DMS53 treated with DMSO at 0.1 percent for 48 hours (cell line): ENCODE measurements around the gene MB21D2.

Experiments
- DNase-seq: peaks from one replicate; lab custom pipeline; 2025; ENCODE audit not compliant: unreplicated experiment; lab: John Stamatoyannopoulos, UW

The MB21D2 gene

DNA sequence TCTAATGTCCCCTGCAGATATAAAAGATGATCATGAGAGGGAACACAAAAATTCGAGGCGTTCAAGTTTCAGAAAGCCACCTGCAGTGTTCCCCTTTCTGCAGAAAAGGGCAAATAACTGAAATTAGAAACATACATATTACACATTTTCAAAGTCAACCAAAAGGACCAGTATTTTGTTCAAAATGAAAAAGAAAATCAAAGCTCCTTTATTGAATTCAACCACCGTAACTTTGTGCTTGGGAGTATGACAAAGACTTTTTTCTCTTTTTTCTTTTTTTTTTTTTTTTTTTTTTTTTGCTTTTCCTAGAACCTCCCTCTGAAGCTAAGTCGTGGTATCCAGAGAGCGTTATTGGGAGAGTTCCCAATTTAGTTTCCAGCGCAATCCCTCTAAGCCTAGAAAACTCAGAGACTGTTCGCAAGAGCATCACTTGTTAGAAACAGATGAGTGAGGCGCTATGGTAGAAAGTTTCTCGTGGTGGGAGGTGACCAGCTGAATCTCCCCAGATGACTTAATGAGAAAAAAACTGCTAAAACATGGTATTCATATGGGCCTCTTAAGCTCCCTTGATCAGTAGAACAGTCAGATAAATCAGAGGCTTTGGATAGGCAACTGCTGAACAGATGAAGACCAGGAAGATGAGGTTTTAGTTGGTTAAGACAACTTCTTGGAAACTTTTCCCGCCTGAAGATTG lies 77.4 kb downstream of the MB21D2 start:
- DNase-seq, result no peak

- no peak for DNase-seq
These were observed 81.5 kb downstream of the MB21D2 start for GRCh38 chr3:192835818-192836815.

GRCh38 chr3:192834428-192834827 lies 83.2 kb downstream of the MB21D2 start:
- no peak for DNase-seq

- DNase-seq, result no peak
These were observed 84.3 kb downstream of the MB21D2 start for GRCh38 chr3:192833177-192833890.

- DNase-seq, result no peak
These were observed 85.8 kb downstream of the MB21D2 start for GRCh38 chr3:192831801-192832347.

DNA sequence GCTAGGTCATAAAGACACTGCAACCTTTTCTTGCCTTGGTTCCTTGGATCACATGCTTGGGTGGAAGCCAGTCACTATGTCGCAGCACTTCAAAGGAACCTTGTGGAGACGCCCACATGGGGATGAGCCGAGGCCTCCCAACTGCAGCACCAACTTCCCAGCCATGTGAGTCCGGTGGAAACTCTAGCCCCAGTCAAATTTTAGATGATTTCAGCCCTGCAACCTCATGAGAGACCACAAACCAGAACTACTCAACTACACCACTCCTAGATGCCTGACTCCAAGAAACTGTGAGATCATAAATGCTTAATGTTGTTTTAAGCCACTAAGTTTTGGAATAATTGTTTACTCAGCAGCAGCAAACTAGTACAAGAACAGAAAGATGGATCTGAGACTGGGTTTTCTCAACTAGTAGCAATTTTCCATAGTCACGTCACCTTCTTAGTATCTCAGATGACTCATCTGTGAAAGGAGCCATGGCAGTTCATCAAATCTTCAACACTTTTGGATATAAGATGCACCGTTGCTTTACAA lies 86.5 kb downstream of the MB21D2 start:
- no peak for DNase-seq

DNA sequence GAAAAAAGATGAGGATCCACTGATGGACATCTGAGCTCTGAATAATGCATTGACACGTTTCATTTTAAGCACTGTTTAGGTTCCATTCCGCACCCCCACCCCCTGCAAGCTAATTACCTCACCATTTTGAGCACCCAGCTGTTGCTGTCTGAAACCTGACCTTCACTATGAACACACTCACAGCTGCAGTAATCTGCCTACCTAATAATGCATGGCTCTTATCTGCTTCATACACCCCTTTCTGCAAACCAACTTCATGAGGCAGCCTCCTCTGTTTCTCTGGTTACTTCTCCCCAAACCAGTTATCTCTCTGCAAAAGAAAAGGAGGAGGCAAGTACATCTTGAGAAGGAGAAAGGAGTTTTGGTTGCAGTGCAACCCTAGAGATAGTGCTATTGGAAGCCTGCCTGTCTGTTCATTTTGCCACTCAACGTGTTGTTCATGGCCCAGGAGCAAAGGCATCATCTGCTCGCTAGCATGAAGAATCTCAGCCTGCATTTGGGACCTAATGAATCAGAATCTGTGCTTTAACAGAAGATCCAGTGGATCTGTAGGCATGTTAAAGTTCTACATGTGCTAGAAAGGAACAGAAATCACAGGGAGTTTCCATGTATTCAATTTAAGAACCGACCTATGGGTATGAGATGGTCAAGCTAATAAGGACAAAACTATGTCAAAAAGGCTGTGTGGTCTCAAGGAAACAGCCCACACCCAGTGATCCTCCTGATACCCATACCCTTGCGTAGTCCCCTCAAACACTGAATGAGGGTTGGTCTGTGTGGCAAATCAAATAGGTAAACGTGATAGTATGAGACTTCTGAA lies 87.2 kb downstream of the MB21D2 start:
- no peak for DNase-seq

DNA sequence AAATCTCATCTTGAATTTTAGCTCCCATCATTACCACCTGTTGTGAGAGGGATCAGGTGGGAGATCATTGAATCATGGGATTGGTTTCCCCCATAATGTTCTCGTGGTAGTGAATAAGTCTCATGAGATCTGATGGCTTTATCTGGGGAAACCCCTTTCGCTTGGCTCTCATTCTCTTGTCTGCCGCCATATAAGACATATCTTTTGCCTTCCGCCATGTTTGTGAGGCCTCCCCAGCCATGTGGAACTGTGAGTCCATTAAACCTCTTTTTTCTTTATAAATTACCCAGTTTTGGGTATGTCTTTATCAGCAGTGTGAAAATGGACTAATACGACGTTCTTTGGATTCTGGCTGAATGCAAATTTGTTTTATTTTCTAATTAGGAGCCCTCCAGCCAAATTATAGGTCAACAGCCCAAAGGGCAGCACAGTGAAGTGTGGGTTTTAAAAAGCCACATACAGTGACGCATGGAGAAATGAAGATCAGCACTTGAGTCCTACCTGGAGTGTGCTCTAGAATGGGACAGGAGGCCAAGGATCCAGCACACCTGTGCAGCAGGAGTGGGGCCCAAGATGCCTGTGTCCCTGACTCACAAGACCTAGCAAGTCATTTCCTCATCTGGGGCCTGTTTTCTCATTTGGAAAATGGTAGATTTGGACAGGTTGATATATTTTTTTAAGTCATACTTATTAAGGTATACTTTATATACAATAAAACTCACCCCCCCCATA lies 89.6 kb downstream of the MB21D2 start:
- DNase-seq, result no peak

GRCh38 chr3:192827208-192827607 lies 90.4 kb downstream of the MB21D2 start:
- no peak for DNase-seq

DNA sequence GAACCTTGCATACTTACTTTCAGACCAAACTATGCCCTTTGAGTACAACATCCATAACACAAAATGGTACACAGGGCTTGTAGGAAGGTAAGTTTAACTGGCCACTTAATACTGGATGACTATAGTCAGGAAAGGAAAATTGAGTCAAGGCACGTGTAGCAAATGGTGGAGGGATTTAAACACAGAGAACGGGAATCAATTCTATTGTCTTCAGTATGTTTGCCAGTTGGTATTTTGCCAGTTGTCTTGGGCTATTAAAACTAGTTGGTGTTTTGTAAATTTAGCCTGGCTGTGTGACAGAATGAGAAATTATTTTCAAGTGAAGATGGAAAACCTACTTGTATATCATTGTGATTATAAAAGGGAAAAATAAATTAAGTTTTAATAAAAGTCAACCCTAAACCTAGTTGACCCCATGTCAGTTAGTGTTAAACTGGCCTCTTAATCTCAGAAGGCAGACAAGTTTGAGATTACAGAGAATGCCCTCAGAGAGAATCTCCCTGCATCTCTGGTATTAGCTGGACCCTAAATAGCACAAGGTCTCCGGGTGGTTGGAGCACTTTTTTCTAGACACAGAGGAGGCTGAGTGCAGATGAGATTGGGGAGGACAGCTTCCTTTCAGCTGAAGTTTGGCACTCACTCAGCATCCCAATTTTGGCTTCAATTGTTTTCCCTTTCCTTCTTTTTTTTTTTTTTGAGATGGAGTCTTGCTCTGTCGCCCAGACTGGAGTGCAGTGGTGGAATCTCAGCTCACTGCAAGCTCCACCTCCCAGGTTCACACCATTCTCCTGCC lies 91.2 kb downstream of the MB21D2 start:
- DNase-seq, result no peak

GRCh38 chr3:192825657-192826200 lies 91.9 kb downstream of the MB21D2 start:
- peak; percentile 88 for DNase-seq

GRCh38 chr3:192825216-192825615 lies 92.4 kb downstream of the MB21D2 start:
- no peak for DNase-seq

DNA sequence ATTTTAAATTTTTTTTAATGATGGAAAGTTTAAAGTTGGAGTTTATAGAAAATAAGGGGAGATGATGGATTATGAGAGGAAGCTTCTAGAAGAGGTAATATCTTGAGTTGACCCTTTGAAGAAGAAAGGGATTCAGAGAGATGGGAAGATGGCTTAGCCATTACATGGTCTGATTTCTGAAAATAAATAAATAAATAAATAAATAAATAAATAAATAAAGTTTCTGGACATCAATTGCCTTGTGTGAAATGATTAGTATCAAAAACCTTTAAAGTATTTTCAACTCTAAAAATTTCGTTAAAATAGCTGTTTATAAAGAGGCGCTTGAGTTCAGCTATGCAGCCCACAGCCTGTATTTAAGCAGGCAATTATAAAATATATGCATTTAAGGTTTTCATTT lies 93.3 kb downstream of the MB21D2 start:
- no peak for DNase-seq

GRCh38 chr3:192821161-192821560 lies 96.5 kb downstream of the MB21D2 start:
- no peak for DNase-seq

DNA sequence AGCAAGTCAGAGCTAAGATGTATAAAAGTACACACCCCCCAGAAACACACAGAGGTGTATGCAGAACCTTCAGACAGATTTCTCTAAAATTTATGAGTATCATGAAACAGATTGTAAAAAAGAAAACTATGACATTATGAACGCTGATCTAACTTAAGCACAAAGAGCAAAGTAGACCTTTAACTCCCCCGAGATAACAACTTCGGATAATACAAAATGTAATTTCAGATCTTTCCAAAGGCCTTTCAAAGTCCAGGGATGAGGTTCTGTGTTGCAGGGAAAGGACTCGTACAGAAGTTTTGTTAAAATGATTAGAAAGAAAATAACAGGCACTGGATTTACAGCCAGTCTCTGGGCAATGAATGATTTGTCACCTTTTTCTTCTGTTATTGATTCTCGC lies 97.5 kb downstream of the MB21D2 start:
- no peak for DNase-seq

- DNase-seq, result no peak
These were observed 98.6 kb downstream of the MB21D2 start for GRCh38 chr3:192819001-192819569.

GRCh38 chr3:192818126-192818525 lies 99.5 kb downstream of the MB21D2 start:
- DNase-seq, result no peak

- DNase-seq, result no peak
These were observed 100.2 kb downstream of the MB21D2 start for GRCh38 chr3:192817506-192817905.
